Cardiac atrium fibroblast (primary cell): ENCODE data around the gene ITGAL. TPM values are rescaled to one million over a fixed set of nuclear protein-coding genes. Genes with fewer than 3 reads are reported as not detected.

Experiments
- total RNA-seq: library from RNA; depleted of rRNA; stranded (reverse); fragments of >200 nt; gene quantifications from 2 replicates; pipeline ENCODE4 v1.2.3, GENCODE V29; 2015

Gene ITGAL
- not detected in 2 replicates for total RNA-seq

DNA sequence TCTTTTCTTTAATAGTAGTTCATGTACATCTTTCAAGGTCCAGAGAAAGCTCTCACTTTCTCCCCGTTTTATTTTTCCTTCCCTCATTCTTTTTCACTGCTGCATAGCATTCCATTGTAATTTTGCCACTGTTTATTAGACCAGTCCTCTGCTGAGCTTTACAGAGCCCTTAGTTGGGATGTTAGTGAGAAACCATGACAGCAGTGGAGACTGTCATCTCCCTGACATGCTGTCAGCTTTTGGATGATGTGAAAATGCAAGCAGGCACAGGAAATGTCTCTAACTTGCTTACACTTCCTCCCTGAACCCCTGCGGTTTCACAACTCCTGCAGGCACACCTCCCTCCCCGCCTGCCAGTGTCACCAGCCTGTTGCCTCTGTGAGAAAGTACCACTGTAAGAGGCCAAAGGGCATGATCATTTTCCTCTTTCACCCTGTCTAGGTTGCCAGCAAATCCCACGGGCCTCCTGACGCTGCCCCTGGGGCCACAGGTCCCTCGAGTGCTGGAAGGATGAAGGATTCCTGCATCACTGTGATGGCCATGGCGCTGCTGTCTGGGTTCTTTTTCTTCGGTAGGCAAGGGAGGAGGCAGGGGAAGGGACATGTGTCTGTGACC is at the start of gene ITGAL:
Gene ITGAL, plus strand, starts transcription at position 415 of the 615 bp plus-strand sequence. Its CDS starts 96 bp downstream, at position 511.

GRCh38 chr16:30429678-30430427 is 42.7 kb upstream of the ITGAL start, which contains the start of gene DCTPP1:
DCTPP1 (minus strand) TSS chr16:30430030; CDS start chr16:30429980, 50 bp downstream.

GRCh38 chr16:30445408-30446202 is 26.9 kb upstream of the ITGAL start, which contains the start of gene SEPHS2:
SEPHS2 (minus strand) TSS chr16:30445874; CDS start chr16:30445727, 147 bp downstream.

GRCh38 chr16:30526137-30526822 is 53.7 kb downstream of the ITGAL start, which contains the start of gene ZNF768:
ZNF768 (minus strand) TSS chr16:30526566; CDS start chr16:30526413, 153 bp downstream.

DNA sequence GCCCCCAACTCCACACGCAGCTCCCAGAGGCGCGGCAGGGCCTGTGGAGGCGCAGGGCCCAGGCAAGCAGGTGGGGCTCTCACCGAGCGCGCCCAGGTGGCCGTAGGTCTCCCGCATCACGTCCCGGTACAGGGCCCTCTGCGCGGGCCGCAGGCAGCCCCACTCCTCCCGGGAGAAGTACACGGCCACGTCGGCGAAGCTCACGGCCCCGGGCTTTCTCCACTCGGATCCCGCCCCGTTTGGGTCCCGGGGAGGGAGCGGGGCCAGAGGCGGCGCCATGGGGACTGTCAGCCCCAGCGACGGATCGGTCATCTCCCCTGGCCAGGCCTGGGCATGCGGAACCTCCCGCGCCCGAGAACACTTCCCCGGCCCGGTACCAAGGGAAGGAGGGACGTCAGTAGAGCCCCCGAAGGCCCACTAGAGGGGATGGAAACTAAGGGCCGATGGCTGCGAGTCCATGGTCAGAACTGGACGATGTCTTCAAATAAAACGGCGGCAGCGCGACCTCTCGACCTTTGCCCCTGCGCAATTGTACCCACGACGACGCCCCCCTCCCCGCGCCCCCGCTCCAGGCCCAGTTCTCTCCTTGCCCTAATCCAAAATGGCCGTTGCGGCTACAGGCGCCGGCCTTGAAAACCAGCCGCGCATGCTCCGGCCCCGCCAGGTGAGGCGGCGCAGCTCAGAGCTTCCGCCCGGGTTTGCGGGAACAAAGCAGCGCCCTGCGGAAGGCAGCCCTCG is 62.0 kb downstream of the ITGAL start, which contains the start of gene ZNF747:
Gene ZNF747, minus strand, starts transcription at position 491 of the 738 bp plus-strand sequence. Its CDS starts 179 bp downstream, at position 312.

DNA sequence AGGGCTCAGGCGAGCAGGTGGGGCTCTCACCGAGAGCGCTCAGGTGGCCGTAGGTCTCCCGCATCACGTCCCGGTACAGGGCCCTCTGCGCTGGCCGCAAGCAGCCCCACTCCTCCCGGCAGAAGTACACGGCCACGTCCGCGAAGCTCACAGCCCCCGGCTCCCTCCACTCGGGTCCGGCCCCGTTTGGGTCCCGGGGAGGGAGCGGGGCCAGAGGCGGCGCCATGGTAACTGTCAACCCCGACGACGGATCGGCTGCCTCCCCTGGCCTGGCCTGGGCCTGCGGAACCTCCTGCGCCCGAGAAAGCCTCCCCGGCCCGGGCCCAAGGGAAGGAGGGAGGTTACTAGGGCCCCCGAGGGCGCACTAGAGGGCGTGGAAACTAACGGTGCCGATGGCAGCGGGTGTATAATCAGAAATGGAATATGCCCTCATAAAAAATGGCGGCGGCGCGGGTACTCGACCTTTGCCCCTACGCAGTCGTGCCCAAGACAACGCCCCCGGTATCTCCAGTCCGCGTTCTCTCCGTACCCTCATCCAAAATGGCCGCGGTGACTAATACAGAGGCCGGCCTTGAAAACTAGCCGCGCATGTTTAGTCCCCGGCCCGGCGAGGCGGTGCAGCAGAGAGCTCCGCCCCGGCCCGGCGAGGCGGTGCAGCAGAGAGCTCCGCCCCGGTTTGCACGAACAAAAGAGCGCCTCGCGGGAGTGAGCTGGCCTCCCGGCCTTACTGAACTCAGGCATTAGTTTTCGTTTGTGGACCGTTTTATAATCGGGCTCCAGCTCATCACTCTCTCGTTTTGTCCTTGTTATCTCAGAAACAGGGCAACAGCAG is 85.6 kb downstream of the ITGAL start, which contains the start of gene ZNF764:
Gene ZNF764, minus strand, starts transcription at position 418 of the 832 bp plus-strand sequence. Its CDS starts 192 bp downstream, at position 226.

GRCh38 chr16:30571445-30572322 is 99.1 kb downstream of the ITGAL start, which contains the start of gene ZNF688:
ZNF688 (minus strand) TSS chr16:30571714; CDS start chr16:30571629, 85 bp downstream.

Other genes starting within 250 kb of the ITGAL start
- 0.18 and 1.5 TPM in 2 replicates for gene NPIPB13, start 224.3 kb upstream of the ITGAL start, total RNA-seq
- gene CD2BP2, start 117.4 kb upstream of the ITGAL start, total RNA-seq, result 42.4 and 48.6 TPM in 2 replicates
- gene TBC1D10B, start 102.2 kb upstream of the ITGAL start, total RNA-seq, result 32.0 and 44.6 TPM in 2 replicates
- not detected in 2 replicates for gene MYL11, start 97.9 kb upstream of the ITGAL start, total RNA-seq
- gene SEPTIN1, start 90.2 kb upstream of the ITGAL start, total RNA-seq, result not detected in 2 replicates
- 3.7 and 7.6 TPM in 2 replicates for gene ZNF48, start 77.3 kb upstream of the ITGAL start, total RNA-seq
- gene ZNF771, start 65.1 kb upstream of the ITGAL start, total RNA-seq, result 11.9 and 17.2 TPM in 2 replicates
- 14.6 and 19.8 TPM in 2 replicates for gene DCTPP1, start 42.7 kb upstream of the ITGAL start, total RNA-seq
- gene SEPHS2, start 26.9 kb upstream of the ITGAL start, total RNA-seq, result 16.4 and 24.5 TPM in 2 replicates
- gene ZNF768, start 53.8 kb downstream of the ITGAL start, total RNA-seq, result 23.6 and 24.8 TPM in 2 replicates
- 6.9 and 11.3 TPM in 2 replicates for gene ZNF747, start 62.1 kb downstream of the ITGAL start, total RNA-seq
- gene ZNF764, start 85.6 kb downstream of the ITGAL start, total RNA-seq, result 7.3 and 9.0 TPM in 2 replicates
- gene ZNF688, start 99.0 kb downstream of the ITGAL start, total RNA-seq, result 6.6 and 11.7 TPM in 2 replicates
- gene ZNF785, start 113.0 kb downstream of the ITGAL start, total RNA-seq, result 4.9 and 8.1 TPM in 2 replicates
- 3.6 and 7.5 TPM in 2 replicates for gene ZNF689, start 137.6 kb downstream of the ITGAL start, total RNA-seq
- gene PRR14, start 178.2 kb downstream of the ITGAL start, total RNA-seq, result 5.0 and 12.6 TPM in 2 replicates
- gene FBRS, start 185.7 kb downstream of the ITGAL start, total RNA-seq, result 17.8 and 19.7 TPM in 2 replicates
- gene SRCAP, start 226.4 kb downstream of the ITGAL start, total RNA-seq, result 10.8 and 13.1 TPM in 2 replicates